Neural progenitor cell (in vitro differentiated cells): ENCODE results near the gene L3MBTL2.
"Not testable (repeated sequence)": the region's sequence is repeated elsewhere in the genome, so short reads cannot be mapped to it uniquely, and the experiment has no call there.

ENCODE experiments used
- CTCF ChIP-seq: fragments of 200-600 bp; sonication (generic); IDR thresholded peaks from 2 replicates; pipeline ENCODE4 v1.5.1; 2017; ENCODE audit warnings: antibody characterized with exemption, mild to moderate bottlenecking
- EZH2 ChIP-seq: fragments of 200-600 bp; sonication (generic); IDR thresholded peaks from 2 replicates; pipeline ENCODE4 v1.6.1; 2017; ENCODE audit warnings: antibody characterized with exemption, mild to moderate bottlenecking, moderate library complexity
- EZH2phosphoT487 ChIP-seq: fragments of 200-600 bp; sonication (generic); IDR thresholded peaks from 2 replicates; pipeline ENCODE4 v1.6.1; 2017; ENCODE audit warnings: antibody characterized with exemption

GRCh38 chr22:41180362-41180761, 24.8 kb upstream of the L3MBTL2 start:
- not testable (repeated sequence) for TF ChIP-seq CTCF, EZH2phosphoT487, EZH2
